HL-60 (cell line): ENCODE data around the gene ANP32B.

Experiments
- DNase-seq, 2 experiments: peaks; one replicate each; pipeline ENCODE4 v3.0.0-alpha.2; 2010 to 2020; ENCODE audit warnings: low read depth in 1 of 2, low spot score in 1 of 2
- H3K27ac ChIP-seq: fragments of 250-450 bp; sonication (Bioruptor Pico); replicated peaks from 2 replicates; pipeline ENCODE4 v1.5.1; 2020; ENCODE audit warnings: mild to moderate bottlenecking, moderate library complexity
- H3K27me3 ChIP-seq: fragments of 250-450 bp; sonication (Bioruptor Pico); 2 replicates; pipeline ENCODE4 v1.5.1; 2021; ENCODE audit warnings: mild to moderate bottlenecking, moderate library complexity; ENCODE audit not compliant: insufficient read depth, poor library complexity, severe bottlenecking
- H3K4me3 ChIP-seq: replicated peaks from 2 replicates; pipeline ENCODE4 v1.5.1; 2011; ENCODE audit warnings: mild to moderate bottlenecking, control low read depth, low read length; ENCODE audit not compliant: insufficient read depth
- CTCF ChIP-seq: IDR thresholded peaks from one replicate; pipeline ENCODE4 v1.5.1; 2011; ENCODE audit warnings: low read length, control low read depth, inconsistent platforms; ENCODE audit not compliant: insufficient read depth
- GABPA ChIP-seq: IDR thresholded peaks from 2 replicates; pipeline ENCODE4 v1.6.1; 2012; ENCODE audit warnings: low read depth
- POLR2AphosphoS5 ChIP-seq: IDR thresholded peaks from 2 replicates; pipeline ENCODE4 v1.6.1; 2012; ENCODE audit warnings: low read depth
- REST ChIP-seq: IDR thresholded peaks from 2 replicates; pipeline ENCODE4 v1.6.1; 2012; ENCODE audit warnings: low read depth; ENCODE audit not compliant: insufficient replicate concordance
- SPI1 ChIP-seq: IDR thresholded peaks from 2 replicates; pipeline ENCODE4 v1.6.1; 2012; ENCODE audit warnings: low read depth, mild to moderate bottlenecking, borderline replicate concordance

Gene ANP32B

DNA sequence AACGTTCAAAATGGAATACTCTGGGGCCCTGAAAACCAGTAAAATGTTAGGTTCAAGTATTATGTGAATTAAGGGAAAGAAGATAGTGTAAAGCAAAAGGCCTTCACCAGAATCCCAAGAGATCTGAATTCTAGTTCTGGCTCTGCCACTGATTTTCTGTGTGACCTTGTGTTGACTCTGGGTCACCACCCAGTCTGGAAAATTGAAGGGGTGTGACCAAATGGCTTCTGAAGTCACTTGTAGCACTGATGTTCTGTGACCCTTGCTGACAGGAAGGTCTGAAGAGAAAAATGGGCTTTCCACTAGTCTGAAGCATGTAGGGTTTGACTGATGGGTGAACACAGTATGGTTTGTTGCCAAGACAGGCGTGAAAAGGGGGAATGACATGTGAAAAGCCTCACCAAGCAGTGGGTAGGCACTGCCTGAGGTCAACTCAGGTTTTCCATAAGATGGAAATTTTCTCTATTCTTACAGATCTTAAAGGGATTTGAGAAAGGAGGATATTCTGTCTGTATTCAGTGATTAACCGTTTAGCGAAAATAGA, 33.1 kb downstream of the ANP32B start:
- DNase-seq: no peak
- TF ChIP-seq GABPA (no peak), CTCF (no peak), SPI1 (no peak), POLR2AphosphoS5 (peak; percentile 40; the same call in 1 of the 2 replicates), REST (no peak)
- Histone ChIP-seq H3K27ac (no peak overlapping the region), H3K27me3 (no peaks in the 10 kb centered on the region), H3K4me3 (no peak overlapping the region)

DNA sequence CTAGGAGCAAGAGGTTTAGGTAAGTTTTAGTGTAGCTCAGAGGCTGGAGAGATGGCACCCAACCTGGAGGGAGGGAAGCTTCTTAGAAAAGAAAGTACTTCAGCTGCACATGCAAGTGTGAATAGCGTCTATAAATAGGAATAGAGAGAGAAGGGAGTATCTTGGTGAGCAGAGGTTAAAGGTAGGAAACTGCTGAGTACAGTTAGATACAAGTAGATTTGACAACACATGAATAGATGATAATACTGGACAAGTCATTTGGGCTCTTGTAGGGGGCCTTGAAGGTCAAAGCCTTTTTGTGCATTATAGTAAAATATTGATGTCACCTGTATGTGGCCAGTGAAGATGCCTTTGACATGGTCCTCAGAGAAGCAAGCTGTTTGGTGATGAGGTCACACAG, 34.2 kb downstream of the ANP32B start:
- H3K27ac ChIP-seq: no peak overlapping the region
- H3K27me3 ChIP-seq: no peaks in the 10 kb centered on the region
- H3K4me3 ChIP-seq: no peak overlapping the region
- DNase-seq: no peak
- TF ChIP-seq REST: no peak
- TF ChIP-seq SPI1: no peak
- TF ChIP-seq GABPA: no peak
- 0 out of 2 replicates have a peak, but pooled peaks have one; percentile 15 for TF ChIP-seq POLR2AphosphoS5

DNA sequence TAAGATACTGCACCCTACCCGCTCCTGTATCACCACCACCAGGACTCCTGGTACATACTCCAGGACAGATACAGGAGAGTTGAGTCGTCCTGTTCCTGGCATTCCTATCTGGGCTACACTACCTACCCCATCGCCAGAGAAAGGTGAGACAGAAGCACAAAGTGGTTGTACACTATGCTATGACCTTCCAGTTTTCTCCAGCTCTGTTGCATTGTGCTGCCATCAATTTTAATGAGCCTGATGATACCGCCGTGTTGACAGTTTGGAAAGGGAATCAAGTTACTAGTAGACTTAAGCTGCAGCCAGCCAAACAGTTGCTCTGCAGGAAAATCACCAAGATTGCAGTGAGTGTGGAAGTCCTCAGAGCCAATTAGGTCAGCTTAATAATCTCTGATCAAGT, 35.2 kb downstream of the ANP32B start:
- DNase-seq: no peak
- TF ChIP-seq REST (no peak), POLR2AphosphoS5 (no peak; the same call in 1 of the 2 replicates), CTCF (no peak), GABPA (no peak), SPI1 (no peak)
- H3K27ac ChIP-seq: peak overlapping the region; percentile 45
- H3K27me3 ChIP-seq: no peaks in the 10 kb centered on the region
- H3K4me3 ChIP-seq: no peak overlapping the region
